Gastrocnemius medialis (tissue), 4 donors: Measurements from ENCODE around the gene CAPZA2. TPM values are rescaled to one million over a fixed set of nuclear protein-coding genes. Genes with fewer than 3 reads are reported as not detected.
A peak's percentile ranks its signal among the peaks of the same experiment; 100 is the strongest.

ENCODE experiments used
- ATAC-seq, 2 donors: fragments of 150-250 bp; one replicate each; pipeline ENCODE4 v1.9.1; 2016
- DNase-seq, 2 donors: peaks; one replicate each; pipeline ENCODE4 v3.0.0-alpha.2; 2019
- H3K27ac ChIP-seq, 4 donors: fragments of 200-600 bp; sonication (generic); 1 replicate in 1 of 4; 2 replicates in 3 of 4; pipeline ENCODE4 v1.5.1; 2016 to 2018; ENCODE audit warnings: mild to moderate bottlenecking in 2 of 4, moderate library complexity in 1 of 4
- H3K27me3 ChIP-seq, 3 donors: fragments of 200-600 bp; sonication (generic) in 2 of 3; 1 replicate in 1 of 3; 2 replicates in 2 of 3; pipeline versions ENCODE4 v1.5.1 to v1.6.0; 2016 to 2019; ENCODE audit warnings: mild to moderate bottlenecking in 1 of 3, moderate library complexity in 1 of 3
- H3K36me3 ChIP-seq, 2 donors: fragments of 200-600 bp; sonication (generic) in 1 of 2; one replicate each; pipeline ENCODE4 v1.5.1; 2017 to 2018
- H3K4me1 ChIP-seq, 2 donors: fragments of 200-600 bp; sonication (generic) in 1 of 2; one replicate each; pipeline ENCODE4 v1.5.1; 2016 to 2017; ENCODE audit warnings: mild to moderate bottlenecking in 2 of 2
- H3K4me3 ChIP-seq, 4 donors: fragments of 200-600 bp; sonication (generic) in 3 of 4; 1 replicate in 1 of 4; 2 replicates in 3 of 4; pipeline ENCODE4 v1.5.1; 2016 to 2019; ENCODE audit warnings: mild to moderate bottlenecking in 2 of 4
- H3K9me3 ChIP-seq, 3 donors: fragments of 200-600 bp; sonication (generic) in 2 of 3; 1 replicate in 1 of 3; 2 replicates in 2 of 3; pipeline ENCODE4 v1.5.1; 2016 to 2019
- POLR2A ChIP-seq, 2 donors: fragments of 450-650 bp; IDR thresholded peaks; one replicate each; pipeline ENCODE4 v1.6.1; 2017; ENCODE audit warnings: antibody characterized with exemption in 2 of 2, mild to moderate bottlenecking in 2 of 2, moderate library complexity in 2 of 2
- in situ Hi-C, 4 donors: fragments of 200-750 bp; cut with MboI; loops; one replicate each; pipeline versions ENCODE4 v1.15.0 to v1.8.0; 2017; ENCODE audit warnings: low sequenced_read_pairs in 4 of 4
- intact Hi-C: fragments of 100-400 bp; cut with DNase I; formaldehyde crosslinking; loops from one replicate; pipeline ENCODE4 v1.15.1; 2023; ENCODE audit warnings: low total_unique reads
- total RNA-seq, 4 donors: library from RNA; depleted of rRNA; stranded (reverse); fragments of >200 nt; gene quantifications; one replicate each; pipeline versions ENCODE4 v1.1.0 to v1.2.3, GENCODE V29; 2016
- TF ChIP-seq, protein P1 (sequence below), 5 experiments: fragments of 450-650 bp in 3 of 5; fragments of 200-600 bp in 2 of 5; sonication (generic) in 2 of 5; IDR thresholded peaks in 4 of 5; conservative IDR thresholded peaks in 1 of 5; 1 replicate in 4 of 5; 2 replicates in 1 of 5; pipeline ENCODE4 v1.5.1; 2016 to 2019; ENCODE audit warnings: antibody characterized with exemption in 5 of 5, mild to moderate bottlenecking in 3 of 5, moderate library complexity in 3 of 5

CAPZA2 gene
- total RNA-seq, 4 donors from 2014 or later: 110 to 158 (median 137) TPM

DNA sequence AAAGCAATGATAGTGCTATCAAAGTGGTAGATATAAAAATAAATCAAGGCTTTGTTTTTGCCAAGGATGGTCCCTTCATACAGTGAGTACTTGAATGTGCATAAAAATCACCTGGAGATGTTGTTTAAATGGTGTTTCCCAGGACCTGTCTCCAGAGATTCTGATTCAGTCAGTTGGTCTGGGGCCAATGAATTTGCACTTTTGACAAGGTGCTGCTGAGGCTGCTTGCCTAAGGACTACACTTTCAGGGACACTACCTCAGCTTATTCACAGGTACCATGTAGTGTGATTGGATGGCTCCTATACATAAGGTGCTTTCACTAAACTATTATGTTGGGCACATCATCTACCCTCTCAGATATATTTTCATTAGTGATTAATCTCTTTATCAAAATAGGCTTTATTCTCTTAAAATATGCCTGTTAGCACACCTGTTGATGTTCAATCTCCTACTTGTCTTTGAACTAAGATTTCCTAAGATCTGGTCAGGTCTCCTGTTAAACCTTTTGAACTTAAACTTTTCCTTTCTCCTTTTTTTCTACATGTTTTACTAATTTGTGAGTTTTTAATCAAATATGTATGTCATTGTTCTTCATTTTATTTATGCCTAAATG lies 24.3 kb downstream of the CAPZA2 start:
- Histone ChIP-seq H3K4me1 (peaks cover 19 to 42% of the 10 kb centered on the region in 2 donors), H3K27me3 (no peaks in the 10 kb centered on the region), H3K9me3 (no peaks in the 10 kb centered on the region), H3K27ac (peak overlapping the region in 1 of 4 donors; percentile 14), H3K36me3 (peaks cover 0 to 28% of the 10 kb centered on the region in 2 donors), H3K4me3 (no peak overlapping the region)
- in situ Hi-C loops: no loop called here
- intact Hi-C loops: no loop called here
- TF ChIP-seq POLR2A (IDR thresholded peaks at IDR 0.05): no peak
- TF ChIP-seq, protein P1, sequence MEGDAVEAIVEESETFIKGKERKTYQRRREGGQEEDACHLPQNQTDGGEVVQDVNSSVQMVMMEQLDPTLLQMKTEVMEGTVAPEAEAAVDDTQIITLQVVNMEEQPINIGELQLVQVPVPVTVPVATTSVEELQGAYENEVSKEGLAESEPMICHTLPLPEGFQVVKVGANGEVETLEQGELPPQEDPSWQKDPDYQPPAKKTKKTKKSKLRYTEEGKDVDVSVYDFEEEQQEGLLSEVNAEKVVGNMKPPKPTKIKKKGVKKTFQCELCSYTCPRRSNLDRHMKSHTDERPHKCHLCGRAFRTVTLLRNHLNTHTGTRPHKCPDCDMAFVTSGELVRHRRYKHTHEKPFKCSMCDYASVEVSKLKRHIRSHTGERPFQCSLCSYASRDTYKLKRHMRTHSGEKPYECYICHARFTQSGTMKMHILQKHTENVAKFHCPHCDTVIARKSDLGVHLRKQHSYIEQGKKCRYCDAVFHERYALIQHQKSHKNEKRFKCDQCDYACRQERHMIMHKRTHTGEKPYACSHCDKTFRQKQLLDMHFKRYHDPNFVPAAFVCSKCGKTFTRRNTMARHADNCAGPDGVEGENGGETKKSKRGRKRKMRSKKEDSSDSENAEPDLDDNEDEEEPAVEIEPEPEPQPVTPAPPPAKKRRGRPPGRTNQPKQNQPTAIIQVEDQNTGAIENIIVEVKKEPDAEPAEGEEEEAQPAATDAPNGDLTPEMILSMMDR (IDR thresholded peaks at IDR 0.05 in 4 of 5, conservative IDR thresholded peaks at IDR 0.05 in 1 of 5): no peak
- DNase-seq (no peak), ATAC-seq (no peak)

DNA sequence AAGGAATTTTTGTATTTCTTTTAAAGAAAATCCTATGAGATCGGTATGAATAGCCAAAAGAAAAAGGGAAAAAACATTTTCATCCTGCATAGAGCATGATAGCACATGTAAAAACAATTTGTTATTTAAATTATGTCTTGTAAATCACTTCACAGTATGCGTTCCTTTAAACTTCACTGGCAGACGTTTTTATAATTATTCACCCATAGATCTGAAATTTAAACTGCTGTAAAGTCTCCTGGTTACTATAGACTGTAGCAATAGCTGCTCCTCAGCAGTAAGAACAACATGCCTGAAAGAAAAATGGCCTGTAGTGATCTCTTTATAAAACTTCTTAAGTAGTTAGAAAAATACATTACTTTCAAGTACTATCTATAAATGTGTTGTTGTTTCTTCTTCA lies 26.5 kb downstream of the CAPZA2 start:
- no peak overlapping the region for H3K4me3 ChIP-seq
- TF ChIP-seq POLR2A (IDR thresholded peaks at IDR 0.05): no peak
- TF ChIP-seq, protein P1 (IDR thresholded peaks at IDR 0.05 in 4 of 5, conservative IDR thresholded peaks at IDR 0.05 in 1 of 5): no peak
- intact Hi-C loops (no loop called here), in situ Hi-C loops (no loop called here)
- ATAC-seq (no peak), DNase-seq (no peak)
- no peaks in the 10 kb centered on the region for H3K27me3 ChIP-seq
- H3K4me1 ChIP-seq: peaks cover 8 to 22% of the 10 kb centered on the region in 2 donors
- peaks cover 0 to 44% of the 10 kb centered on the region in 2 donors for H3K36me3 ChIP-seq
- no peak overlapping the region for H3K27ac ChIP-seq
- H3K9me3 ChIP-seq: no peaks in the 10 kb centered on the region

DNA sequence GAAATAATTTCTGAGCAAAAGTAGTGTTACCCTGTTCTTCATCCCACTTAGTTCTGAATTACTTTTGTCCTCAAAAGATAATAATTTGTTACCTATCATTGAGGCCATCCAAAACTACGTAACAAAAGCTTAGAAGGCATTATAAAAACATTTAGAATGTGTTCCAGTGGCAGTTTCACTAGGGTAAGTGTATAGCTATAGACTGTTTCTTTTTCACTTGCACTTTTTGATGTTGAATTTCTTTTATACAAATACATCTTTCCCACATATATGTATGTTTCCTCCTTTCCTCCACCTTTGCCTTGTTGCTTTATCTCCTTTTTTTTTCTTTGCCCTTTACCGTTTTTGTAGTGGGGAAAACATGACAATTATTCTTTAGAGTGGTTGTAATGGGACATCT lies 33.5 kb downstream of the CAPZA2 start:
- TF ChIP-seq POLR2A (IDR thresholded peaks at IDR 0.05): no peak
- TF ChIP-seq, protein P1 (IDR thresholded peaks at IDR 0.05 in 4 of 5, conservative IDR thresholded peaks at IDR 0.05 in 1 of 5): no peak

DNA sequence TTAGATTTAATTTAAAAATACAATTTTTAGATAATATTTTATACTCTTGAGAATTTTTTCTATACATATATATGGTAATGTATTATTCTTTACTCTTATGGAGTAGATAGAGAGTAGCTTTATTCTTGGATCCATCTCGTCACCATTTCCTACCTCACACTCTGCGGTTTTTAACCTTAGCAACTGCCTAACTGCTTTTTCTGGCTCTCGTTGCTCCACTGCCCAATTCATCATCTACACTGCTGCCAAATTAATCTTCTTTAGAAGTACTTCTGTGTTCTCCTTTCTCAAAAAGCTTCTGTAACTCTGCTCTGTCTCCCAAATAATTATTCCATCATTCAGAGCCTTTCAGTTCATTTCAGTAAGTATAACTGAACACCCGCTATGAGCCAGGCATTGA lies 35.3 kb downstream of the CAPZA2 start:
- Histone ChIP-seq H3K27ac (no peak overlapping the region), H3K9me3 (no peaks in the 10 kb centered on the region), H3K4me1 (no peaks in the 10 kb centered on the region), H3K4me3 (no peak overlapping the region), H3K36me3 (peaks cover 0 to 43% of the 10 kb centered on the region in 2 donors), H3K27me3 (no peaks in the 10 kb centered on the region)
- intact Hi-C loops (no loop called here), in situ Hi-C loops (no loop called here)
- ATAC-seq (no peak), DNase-seq (no peak)
- no peak for TF ChIP-seq POLR2A (IDR thresholded peaks at IDR 0.05)
- TF ChIP-seq, protein P1 (IDR thresholded peaks at IDR 0.05 in 4 of 5, conservative IDR thresholded peaks at IDR 0.05 in 1 of 5): no peak

More for the DNA sequence above, 33.5 kb downstream of the CAPZA2 start:
- Histone ChIP-seq H3K36me3 (peaks cover 0 to 53% of the 10 kb centered on the region in 2 donors), H3K9me3 (no peaks in the 10 kb centered on the region), H3K27me3 (no peaks in the 10 kb centered on the region), H3K4me3 (no peak overlapping the region), H3K27ac (no peak overlapping the region), H3K4me1 (no peaks in the 10 kb centered on the region)
- in situ Hi-C loops: no loop called here
- intact Hi-C loops: no loop called here
- no peak for DNase-seq
- no peak for ATAC-seq

DNA sequence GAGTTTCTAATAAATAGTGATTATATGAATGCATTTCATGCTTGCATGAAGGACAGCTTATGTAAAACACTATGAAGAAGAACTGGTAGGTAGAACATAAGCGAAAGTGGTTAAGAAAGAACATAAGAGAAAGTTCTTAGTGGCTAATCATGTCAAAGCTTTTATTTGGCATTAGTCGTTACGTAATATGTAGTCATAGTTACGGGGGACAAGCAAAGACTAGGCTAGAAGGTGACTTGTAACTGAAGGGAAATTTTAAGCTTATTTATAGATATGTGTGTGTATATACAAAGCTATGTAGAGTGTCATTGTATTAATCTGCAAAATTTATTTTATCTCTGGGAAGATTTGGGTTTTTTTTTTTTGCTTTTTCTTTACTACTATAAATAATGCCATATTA lies 36.9 kb downstream of the CAPZA2 start:
- no peak overlapping the region for H3K27ac ChIP-seq
- peaks cover 0 to 40% of the 10 kb centered on the region in 2 donors for H3K36me3 ChIP-seq
- intact Hi-C loops: no loop called here
- no peak overlapping the region for H3K4me3 ChIP-seq
- H3K4me1 ChIP-seq: no peaks in the 10 kb centered on the region
- no peak for DNase-seq
- TF ChIP-seq, protein P1 (IDR thresholded peaks at IDR 0.05 in 4 of 5, conservative IDR thresholded peaks at IDR 0.05 in 1 of 5): no peak
- no peak for TF ChIP-seq POLR2A (IDR thresholded peaks at IDR 0.05)
- no peaks in the 10 kb centered on the region for H3K9me3 ChIP-seq
- in situ Hi-C loops: no loop called here
- ATAC-seq: no peak
- H3K27me3 ChIP-seq: no peaks in the 10 kb centered on the region
